B cell (primary cell): Measurements from ENCODE around the gene NDUFB7.

Source experiments
- EZH2 ChIP-seq: IDR thresholded peaks from 2 replicates; pipeline ENCODE4 v1.6.1; 2012; ENCODE audit warnings: borderline replicate concordance, low read depth, mild to moderate bottlenecking, moderate library complexity, low read length; ENCODE audit not compliant: insufficient read depth, poor library complexity, severe bottlenecking
- TF ChIP-seq, protein P1 (sequence below): fragments of 200-600 bp; IDR thresholded peaks from one replicate; pipeline ENCODE4 v1.8.0; 2022; ENCODE audit warnings: antibody characterized with exemption, mild to moderate bottlenecking

DNA sequence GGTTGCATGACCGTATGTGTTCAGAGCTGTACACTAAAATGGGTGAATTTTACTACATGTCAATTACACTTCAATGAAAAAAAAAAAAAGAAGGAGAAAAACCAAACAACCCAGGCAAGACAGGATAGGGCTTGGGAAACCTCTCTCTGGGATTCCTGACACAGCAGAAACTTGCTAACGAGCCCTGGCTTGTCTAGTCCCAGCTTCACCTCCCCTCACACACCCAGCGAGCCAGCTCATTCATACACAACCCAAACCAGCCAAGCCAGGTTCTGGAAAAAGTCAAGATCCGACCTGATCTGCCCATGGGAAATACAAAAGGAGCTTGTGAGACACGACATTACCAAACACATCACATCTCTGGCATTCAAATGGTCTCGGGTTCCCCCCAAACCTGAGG is 46.1 kb downstream of the NDUFB7 start:
- no peak for TF ChIP-seq EZH2
- TF ChIP-seq, protein P1, sequence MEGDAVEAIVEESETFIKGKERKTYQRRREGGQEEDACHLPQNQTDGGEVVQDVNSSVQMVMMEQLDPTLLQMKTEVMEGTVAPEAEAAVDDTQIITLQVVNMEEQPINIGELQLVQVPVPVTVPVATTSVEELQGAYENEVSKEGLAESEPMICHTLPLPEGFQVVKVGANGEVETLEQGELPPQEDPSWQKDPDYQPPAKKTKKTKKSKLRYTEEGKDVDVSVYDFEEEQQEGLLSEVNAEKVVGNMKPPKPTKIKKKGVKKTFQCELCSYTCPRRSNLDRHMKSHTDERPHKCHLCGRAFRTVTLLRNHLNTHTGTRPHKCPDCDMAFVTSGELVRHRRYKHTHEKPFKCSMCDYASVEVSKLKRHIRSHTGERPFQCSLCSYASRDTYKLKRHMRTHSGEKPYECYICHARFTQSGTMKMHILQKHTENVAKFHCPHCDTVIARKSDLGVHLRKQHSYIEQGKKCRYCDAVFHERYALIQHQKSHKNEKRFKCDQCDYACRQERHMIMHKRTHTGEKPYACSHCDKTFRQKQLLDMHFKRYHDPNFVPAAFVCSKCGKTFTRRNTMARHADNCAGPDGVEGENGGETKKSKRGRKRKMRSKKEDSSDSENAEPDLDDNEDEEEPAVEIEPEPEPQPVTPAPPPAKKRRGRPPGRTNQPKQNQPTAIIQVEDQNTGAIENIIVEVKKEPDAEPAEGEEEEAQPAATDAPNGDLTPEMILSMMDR = no peak
